HepG2 (cell line): ENCODE results near the gene ATPAF2. TPM values are rescaled to one million over a fixed set of nuclear protein-coding genes. Genes with fewer than 3 reads are reported as not detected.
A peak's percentile ranks its signal among the peaks of the same experiment; 100 is the strongest.

Experiments used
- FOXK1 ChIP-seq: sonication (generic); formaldehyde crosslinking; IDR thresholded peaks from 2 replicates; pipeline ENCODE4 v1.4.0; 2020; ENCODE audit warnings: low read depth, missing genetic modification reagents, borderline replicate concordance
- IKZF4 ChIP-seq: sonication (generic); formaldehyde crosslinking; IDR thresholded peaks from 2 replicates; pipeline ENCODE4 v1.5.1; 2020; ENCODE audit warnings: borderline replicate concordance, mild to moderate bottlenecking, low read depth, missing genetic modification reagents; ENCODE audit errors: not compliant biosample characterization
- MBNL3 ChIP-seq: fragments of 250-450 bp; sonication (Bioruptor Pico); conservative IDR thresholded peaks from 2 replicates; pipeline ENCODE4 v1.8.0; 2022; ENCODE audit warnings: mild to moderate bottlenecking, inconsistent platforms
- MED1 ChIP-seq: sonication (generic); formaldehyde crosslinking; IDR thresholded peaks from 2 replicates; pipeline ENCODE4 v1.4.0; 2020; ENCODE audit warnings: missing genetic modification reagents
- MIXL1 ChIP-seq: IDR thresholded peaks from 2 replicates; pipeline ENCODE4 v1.6.1; 2016
- NFIB ChIP-seq: sonication (generic); formaldehyde crosslinking; IDR thresholded peaks from 2 replicates; pipeline ENCODE4 v1.9.0; 2021; ENCODE audit warnings: missing genetic modification reagents, mild to moderate bottlenecking, borderline replicate concordance
- SSRP1 ChIP-seq: IDR thresholded peaks from 2 replicates; pipeline ENCODE4 v1.6.1; 2016; ENCODE audit warnings: control low read depth
- TCF7L2 ChIP-seq: IDR thresholded peaks from 2 replicates; pipeline ENCODE4 v1.6.1; 2011; ENCODE audit warnings: mild to moderate bottlenecking, low read depth, low read length, moderate library complexity
- U2AF1 ChIP-seq: fragments of 200-400 bp; formaldehyde crosslinking; optimal IDR thresholded peaks from 2 replicates; pipeline ENCODE3; 2017; ENCODE audit warnings: mild to moderate bottlenecking, low read depth, low read length
- ZNF17 ChIP-seq: sonication (generic); formaldehyde crosslinking; IDR thresholded peaks from 2 replicates; pipeline ENCODE4 v1.5.0; 2020; ENCODE audit warnings: mild to moderate bottlenecking, missing genetic modification reagents
- ZNF451 ChIP-seq: sonication (generic); formaldehyde crosslinking; IDR thresholded peaks from 2 replicates; pipeline ENCODE4 v1.5.0; 2020; ENCODE audit warnings: mild to moderate bottlenecking, missing genetic modification reagents
- ZNF501 ChIP-seq: sonication (generic); formaldehyde crosslinking; IDR thresholded peaks from 2 replicates; pipeline ENCODE4 v1.5.1; 2020; ENCODE audit warnings: mild to moderate bottlenecking, moderate library complexity, missing genetic modification reagents
- ZNF543 ChIP-seq: sonication (generic); formaldehyde crosslinking; IDR thresholded peaks from 2 replicates; pipeline ENCODE4 v1.4.0; 2020; ENCODE audit warnings: mild to moderate bottlenecking, missing genetic modification reagents
- ZNF577 ChIP-seq: sonication (generic); formaldehyde crosslinking; IDR thresholded peaks from 2 replicates; pipeline ENCODE4 v1.4.0; 2020; ENCODE audit warnings: mild to moderate bottlenecking, low read depth, missing genetic modification reagents, borderline replicate concordance
- ZNF768 ChIP-seq: sonication (generic); formaldehyde crosslinking; IDR thresholded peaks from 2 replicates; pipeline ENCODE4 v1.4.0; 2020; ENCODE audit warnings: missing genetic modification reagents
- ZNF781 ChIP-seq: sonication (generic); formaldehyde crosslinking; IDR thresholded peaks from 2 replicates; pipeline ENCODE4 v1.5.1; 2020; ENCODE audit warnings: borderline replicate concordance, mild to moderate bottlenecking, missing genetic modification reagents; ENCODE audit errors: not compliant biosample characterization
- ZSCAN20 ChIP-seq: sonication (generic); formaldehyde crosslinking; IDR thresholded peaks from 2 replicates; pipeline ENCODE4 v1.4.0; 2020; ENCODE audit warnings: missing genetic modification reagents, mild to moderate bottlenecking, borderline replicate concordance
- polyA plus RNA-seq, 8 experiments: library from polyadenylated mRNA; depleted of rRNA in 3 of 8; stranded (reverse) in 7 of 8; unstranded in 1 of 8; fragments of >200 nt; fragmentation: Illumina TruSeq in 4 of 8; extraction: Trizol in 4 of 8; gene quantifications; 2 replicates each; pipeline versions ENCODE4 v1.2.1 to v1.2.3, GENCODE V29; 2011 to 2016; ENCODE audit warnings: low read depth in 4 of 8, missing spikeins in 1 of 8, mixed read lengths in 1 of 8; ENCODE audit not compliant: insufficient read depth in 1 of 8
- total RNA-seq, 5 experiments: library from RNA; depleted of rRNA; stranded (reverse); fragments of >200 nt; fragmentation: Illumina TruSeq; extraction: Trizol; gene quantifications; 2 replicates each; pipeline ENCODE4 v1.2.3, GENCODE V29; 2016; ENCODE audit warnings: low read depth in 1 of 5
- TF ChIP-seq, protein P1 (sequence below): sonication (generic); formaldehyde crosslinking; IDR thresholded peaks from 2 replicates; pipeline ENCODE4 v1.4.0; 2020; ENCODE audit warnings: missing genetic modification reagents
- TF ChIP-seq, protein P2 (sequence below): sonication (generic); formaldehyde crosslinking; IDR thresholded peaks from 2 replicates; pipeline ENCODE4 v1.4.0; 2020; ENCODE audit warnings: missing genetic modification reagents
- TF ChIP-seq, protein P3 (sequence below): sonication (generic); formaldehyde crosslinking; conservative IDR thresholded peaks from 2 replicates; pipeline ENCODE4 v1.4.0; 2020; ENCODE audit warnings: missing genetic modification reagents
- TF ChIP-seq, protein P4 (sequence below): sonication (generic); formaldehyde crosslinking; IDR thresholded peaks from 2 replicates; pipeline ENCODE4 v1.4.0; 2020; ENCODE audit warnings: mild to moderate bottlenecking, missing genetic modification reagents
- TF ChIP-seq, protein P5 (sequence below): sonication (generic); formaldehyde crosslinking; IDR thresholded peaks from 2 replicates; pipeline ENCODE4 v1.8.0; 2022; ENCODE audit warnings: mild to moderate bottlenecking, missing genetic modification reagents, moderate library complexity

Gene ATPAF2
- total and polyA plus RNA-seq, 2 of the 13 experiments (the other 11 are each of a cell fraction or from before 2014, with no cell fraction given), result 15.0 to 16.5 TPM

DNA sequence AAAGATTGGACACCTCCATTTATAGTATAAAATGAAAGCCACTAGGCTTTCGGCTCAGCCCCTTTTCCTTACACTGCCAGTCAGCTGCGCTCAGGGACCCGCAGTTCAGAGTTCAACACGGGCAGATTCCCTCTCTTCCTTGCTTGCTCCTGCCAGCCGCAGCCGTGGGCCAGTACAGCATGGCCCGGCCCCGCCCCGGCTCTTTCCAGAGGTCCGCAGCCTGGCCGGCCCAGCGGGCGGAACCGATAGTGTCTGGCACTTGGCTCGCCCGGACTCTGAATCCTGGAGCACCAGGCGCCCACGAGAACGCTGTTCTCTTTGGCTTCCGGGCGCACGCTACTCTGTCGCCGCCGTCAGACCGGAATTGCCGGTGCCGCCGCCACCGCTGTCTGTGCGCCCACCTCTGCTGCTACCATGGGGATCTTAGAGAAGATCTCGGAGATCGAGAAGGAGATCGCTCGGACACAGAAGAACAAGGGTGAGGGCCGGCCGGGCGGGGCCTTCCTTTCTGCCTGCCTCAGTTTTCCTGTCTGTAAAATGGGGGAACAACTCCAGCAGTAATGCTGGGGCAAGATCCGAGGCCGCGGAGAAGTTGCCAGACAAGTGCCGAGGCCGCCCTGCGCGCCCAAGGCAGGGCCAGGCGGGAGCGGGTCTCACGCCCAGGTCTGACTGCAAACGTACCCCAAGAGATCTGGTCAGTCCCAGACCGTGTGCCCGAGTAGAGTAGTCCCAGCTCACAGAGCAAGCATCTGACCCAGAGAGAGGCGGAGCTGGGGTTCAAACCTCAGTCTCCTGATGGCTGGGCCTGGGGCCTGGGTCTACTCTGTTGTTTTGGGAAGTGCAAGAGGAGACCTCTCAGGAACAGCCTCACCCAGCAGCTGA lies 48.9 kb upstream of the ATPAF2 start, which contains the start of gene DRG2 (continued):
- TF ChIP-seq ZNF543 (peak; percentile 94; the same call in 1 of the 2 replicates), IKZF4 (CRISPR knock-in tag) (peak; percentile 60), MIXL1 (peak; percentile 93), ZNF451 (peak; percentile 56; the same call in 1 of the 2 replicates), ZNF501 (CRISPR knock-in tag) (peak; percentile 94), ZSCAN20 (CRISPR knock-in tag) (peak; percentile 84; the same call in 1 of the 2 replicates), TCF7L2 (no peak), FOXK1 (CRISPR knock-in tag) (peak; percentile 95), SSRP1 (CRISPR knock-in tag) (peak; percentile 94), MED1 (peak; percentile 95), ZNF768 (CRISPR knock-in tag) (peak; percentile 87), ZNF781 (CRISPR knock-in tag) (peak; percentile 92), ZNF17 (no peak), MBNL3 (CRISPR knock-in tag) (no peak), NFIB (no peak), ZNF577 (CRISPR knock-in tag) (no peak), U2AF1 (peak; percentile 94)
- TF ChIP-seq, protein P1, sequence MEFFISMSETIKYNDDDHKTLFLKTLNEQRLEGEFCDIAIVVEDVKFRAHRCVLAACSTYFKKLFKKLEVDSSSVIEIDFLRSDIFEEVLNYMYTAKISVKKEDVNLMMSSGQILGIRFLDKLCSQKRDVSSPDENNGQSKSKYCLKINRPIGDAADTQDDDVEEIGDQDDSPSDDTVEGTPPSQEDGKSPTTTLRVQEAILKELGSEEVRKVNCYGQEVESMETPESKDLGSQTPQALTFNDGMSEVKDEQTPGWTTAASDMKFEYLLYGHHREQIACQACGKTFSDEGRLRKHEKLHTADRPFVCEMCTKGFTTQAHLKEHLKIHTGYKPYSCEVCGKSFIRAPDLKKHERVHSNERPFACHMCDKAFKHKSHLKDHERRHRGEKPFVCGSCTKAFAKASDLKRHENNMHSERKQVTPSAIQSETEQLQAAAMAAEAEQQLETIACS (CRISPR knock-in tag), result no peak
- TF ChIP-seq, protein P2, sequence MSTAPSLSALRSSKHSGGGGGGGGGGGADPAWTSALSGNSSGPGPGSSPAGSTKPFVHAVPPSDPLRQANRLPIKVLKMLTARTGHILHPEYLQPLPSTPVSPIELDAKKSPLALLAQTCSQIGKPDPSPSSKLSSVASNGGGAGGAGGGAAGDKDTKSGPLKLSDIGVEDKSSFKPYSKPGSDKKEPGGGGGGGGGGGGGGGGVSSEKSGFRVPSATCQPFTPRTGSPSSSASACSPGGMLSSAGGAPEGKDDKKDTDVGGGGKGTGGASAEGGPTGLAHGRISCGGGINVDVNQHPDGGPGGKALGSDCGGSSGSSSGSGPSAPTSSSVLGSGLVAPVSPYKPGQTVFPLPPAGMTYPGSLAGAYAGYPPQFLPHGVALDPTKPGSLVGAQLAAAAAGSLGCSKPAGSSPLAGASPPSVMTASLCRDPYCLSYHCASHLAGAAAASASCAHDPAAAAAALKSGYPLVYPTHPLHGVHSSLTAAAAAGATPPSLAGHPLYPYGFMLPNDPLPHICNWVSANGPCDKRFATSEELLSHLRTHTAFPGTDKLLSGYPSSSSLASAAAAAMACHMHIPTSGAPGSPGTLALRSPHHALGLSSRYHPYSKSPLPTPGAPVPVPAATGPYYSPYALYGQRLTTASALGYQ, result peak; percentile 93
- TF ChIP-seq, protein P3, sequence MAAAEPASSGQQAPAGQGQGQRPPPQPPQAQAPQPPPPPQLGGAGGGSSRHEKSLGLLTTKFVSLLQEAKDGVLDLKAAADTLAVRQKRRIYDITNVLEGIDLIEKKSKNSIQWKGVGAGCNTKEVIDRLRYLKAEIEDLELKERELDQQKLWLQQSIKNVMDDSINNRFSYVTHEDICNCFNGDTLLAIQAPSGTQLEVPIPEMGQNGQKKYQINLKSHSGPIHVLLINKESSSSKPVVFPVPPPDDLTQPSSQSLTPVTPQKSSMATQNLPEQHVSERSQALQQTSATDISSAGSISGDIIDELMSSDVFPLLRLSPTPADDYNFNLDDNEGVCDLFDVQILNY (CRISPR knock-in tag), result 0 out of 2 replicates have a peak, but pooled peaks have one; percentile 27
- TF ChIP-seq, protein P4, sequence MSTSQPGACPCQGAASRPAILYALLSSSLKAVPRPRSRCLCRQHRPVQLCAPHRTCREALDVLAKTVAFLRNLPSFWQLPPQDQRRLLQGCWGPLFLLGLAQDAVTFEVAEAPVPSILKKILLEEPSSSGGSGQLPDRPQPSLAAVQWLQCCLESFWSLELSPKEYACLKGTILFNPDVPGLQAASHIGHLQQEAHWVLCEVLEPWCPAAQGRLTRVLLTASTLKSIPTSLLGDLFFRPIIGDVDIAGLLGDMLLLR (CRISPR knock-in tag), result peak; percentile 79
- TF ChIP-seq, protein P5, sequence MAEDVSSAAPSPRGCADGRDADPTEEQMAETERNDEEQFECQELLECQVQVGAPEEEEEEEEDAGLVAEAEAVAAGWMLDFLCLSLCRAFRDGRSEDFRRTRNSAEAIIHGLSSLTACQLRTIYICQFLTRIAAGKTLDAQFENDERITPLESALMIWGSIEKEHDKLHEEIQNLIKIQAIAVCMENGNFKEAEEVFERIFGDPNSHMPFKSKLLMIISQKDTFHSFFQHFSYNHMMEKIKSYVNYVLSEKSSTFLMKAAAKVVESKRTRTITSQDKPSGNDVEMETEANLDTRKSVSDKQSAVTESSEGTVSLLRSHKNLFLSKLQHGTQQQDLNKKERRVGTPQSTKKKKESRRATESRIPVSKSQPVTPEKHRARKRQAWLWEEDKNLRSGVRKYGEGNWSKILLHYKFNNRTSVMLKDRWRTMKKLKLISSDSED (CRISPR knock-in tag), result no peak
